MCF 10A (cell line): ENCODE data around the gene HTT. TPM values are rescaled to one million over a fixed set of nuclear protein-coding genes. Genes with fewer than 3 reads are reported as not detected.

Experiments used
- BruUV-seq: library from RNA; stranded (reverse); fragments of 400-500 nt; replicated peaks from 2 replicates; lab custom pipeline; 2021; lab: Mats Ljungman, UMichigan
- CTCF ChIA-PET: fragments of 300-600 bp; sonication (Branson Sonifier 250); formaldehyde crosslinking; extraction: SDS; loops from one replicate; lab custom pipeline; 2021; ENCODE audit warnings: antibody characterized with exemption, inconsistent platforms; lab: Yijun Ruan, JAX
- POLR2A ChIA-PET: fragments of 300-600, 350-650 bp; sonication (Branson Sonifier 250); formaldehyde crosslinking; extraction: SDS; loops from one replicate; lab custom pipeline; 2020; ENCODE audit warnings: antibody characterized with exemption, inconsistent platforms; lab: Yijun Ruan, JAX
- DNase-seq: peaks from one replicate; pipeline ENCODE4 v3.0.0-alpha.2; 2018; ENCODE audit not compliant: unreplicated experiment
- H3K27ac Mint-ChIP-seq: one replicate; pipeline ENCODE4 v1.8.0; 2022; ENCODE audit warnings: mild to moderate bottlenecking, low read depth, mixed read lengths; ENCODE audit not compliant: unreplicated experiment
- H3K27me3 Mint-ChIP-seq: one replicate; pipeline ENCODE4 v1.8.0; 2022; ENCODE audit warnings: mixed read lengths; ENCODE audit not compliant: insufficient read depth, unreplicated experiment
- H3K36me3 Mint-ChIP-seq: one replicate; pipeline ENCODE4 v1.8.0; 2022; ENCODE audit warnings: mild to moderate bottlenecking, moderate library complexity, mixed read lengths; ENCODE audit not compliant: insufficient read depth, unreplicated experiment
- H3K4me1 Mint-ChIP-seq: one replicate; pipeline ENCODE4 v1.8.0; 2022; ENCODE audit warnings: mixed read lengths; ENCODE audit not compliant: insufficient read depth, unreplicated experiment
- H3K4me3 Mint-ChIP-seq: one replicate; pipeline ENCODE4 v1.8.0; 2022; ENCODE audit warnings: mild to moderate bottlenecking, moderate library complexity, mixed read lengths; ENCODE audit not compliant: unreplicated experiment
- H3K9me3 Mint-ChIP-seq: one replicate; pipeline ENCODE4 v1.8.0; 2022; ENCODE audit warnings: mixed read lengths; ENCODE audit not compliant: unreplicated experiment
- intact Hi-C: fragments of 100-400 bp; cut with micrococcal nuclease; formaldehyde crosslinking; loops from 2 replicates; pipeline ENCODE4 v1.14.1; 2022
- total RNA-seq: library from RNA; stranded (reverse); gene quantifications from 2 replicates; pipeline ENCODE4 v1.2.3, GENCODE V29; 2022
- TF ChIP-seq, protein P1 (sequence below): fragments of 200-600 bp; IDR thresholded peaks from one replicate; pipeline ENCODE4 v1.8.0; 2022; ENCODE audit warnings: antibody characterized with exemption, mild to moderate bottlenecking; ENCODE audit not compliant: unreplicated experiment

The HTT gene
- total RNA-seq, 1 experiment from 2014 or later, result 47.4 TPM

DNA sequence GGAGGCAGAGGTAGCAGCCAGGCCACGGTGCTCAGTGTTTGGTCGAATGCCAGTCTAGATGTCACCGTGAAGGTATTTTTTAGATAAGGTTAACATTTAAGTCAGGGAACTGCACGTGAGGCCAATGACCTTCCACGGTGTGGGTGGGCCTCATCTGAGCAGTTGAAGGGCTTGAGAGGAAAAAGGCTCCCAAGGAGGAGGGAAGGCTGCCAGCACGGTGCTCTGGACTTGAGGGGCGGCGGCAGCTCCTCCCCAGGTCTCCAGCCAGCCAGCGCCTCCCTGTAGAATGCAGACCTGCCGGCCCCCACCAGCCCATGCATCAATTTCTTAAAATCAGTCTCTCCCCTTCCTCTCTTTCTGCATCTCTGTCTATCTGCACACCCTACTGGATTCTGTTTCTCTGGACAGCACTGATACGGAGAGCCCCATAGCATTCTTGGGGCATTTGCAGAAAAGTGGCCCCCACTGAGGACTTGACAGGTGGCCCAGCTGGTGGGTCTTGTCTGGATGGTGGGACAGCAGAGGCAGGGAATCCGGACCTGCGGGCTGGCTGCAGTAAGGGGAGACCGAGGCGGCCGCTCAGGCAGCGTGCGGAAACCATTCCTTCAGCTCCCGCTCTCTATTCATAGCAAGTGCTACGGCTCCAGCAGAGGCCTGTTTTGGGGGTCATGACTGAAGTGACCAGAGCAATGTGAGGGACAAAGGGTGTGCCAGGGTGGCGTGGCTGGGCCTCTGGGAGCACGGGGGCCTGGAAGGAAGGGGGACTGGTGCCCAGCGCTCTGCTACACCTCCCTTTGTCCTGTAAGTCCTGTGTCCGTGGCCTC, 210.5 kb downstream of the HTT start:
- BruUV-seq, result no TSS peak
- TF ChIP-seq, protein P1, sequence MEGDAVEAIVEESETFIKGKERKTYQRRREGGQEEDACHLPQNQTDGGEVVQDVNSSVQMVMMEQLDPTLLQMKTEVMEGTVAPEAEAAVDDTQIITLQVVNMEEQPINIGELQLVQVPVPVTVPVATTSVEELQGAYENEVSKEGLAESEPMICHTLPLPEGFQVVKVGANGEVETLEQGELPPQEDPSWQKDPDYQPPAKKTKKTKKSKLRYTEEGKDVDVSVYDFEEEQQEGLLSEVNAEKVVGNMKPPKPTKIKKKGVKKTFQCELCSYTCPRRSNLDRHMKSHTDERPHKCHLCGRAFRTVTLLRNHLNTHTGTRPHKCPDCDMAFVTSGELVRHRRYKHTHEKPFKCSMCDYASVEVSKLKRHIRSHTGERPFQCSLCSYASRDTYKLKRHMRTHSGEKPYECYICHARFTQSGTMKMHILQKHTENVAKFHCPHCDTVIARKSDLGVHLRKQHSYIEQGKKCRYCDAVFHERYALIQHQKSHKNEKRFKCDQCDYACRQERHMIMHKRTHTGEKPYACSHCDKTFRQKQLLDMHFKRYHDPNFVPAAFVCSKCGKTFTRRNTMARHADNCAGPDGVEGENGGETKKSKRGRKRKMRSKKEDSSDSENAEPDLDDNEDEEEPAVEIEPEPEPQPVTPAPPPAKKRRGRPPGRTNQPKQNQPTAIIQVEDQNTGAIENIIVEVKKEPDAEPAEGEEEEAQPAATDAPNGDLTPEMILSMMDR, result no peak
- Mint-ChIP-seq H3K4me1 (peaks cover 18% of the 10 kb centered on the region), H3K4me3 (no peak overlapping the region), H3K9me3 (no peaks in the 10 kb centered on the region), H3K27me3 (peaks cover 11% of the 10 kb centered on the region), H3K36me3 (no peaks in the 10 kb centered on the region), H3K27ac (no peak overlapping the region)
- CTCF ChIA-PET, result interaction anchor here (0.6 kb wide), 1 partner anchor 55 kb away, joined by 3 read pairs; no protein-coding TSS in a partner anchor
- intact Hi-C loops, result no loop called here
- DNase-seq, result no peak
- POLR2A ChIA-PET, result no interaction called here

DNA sequence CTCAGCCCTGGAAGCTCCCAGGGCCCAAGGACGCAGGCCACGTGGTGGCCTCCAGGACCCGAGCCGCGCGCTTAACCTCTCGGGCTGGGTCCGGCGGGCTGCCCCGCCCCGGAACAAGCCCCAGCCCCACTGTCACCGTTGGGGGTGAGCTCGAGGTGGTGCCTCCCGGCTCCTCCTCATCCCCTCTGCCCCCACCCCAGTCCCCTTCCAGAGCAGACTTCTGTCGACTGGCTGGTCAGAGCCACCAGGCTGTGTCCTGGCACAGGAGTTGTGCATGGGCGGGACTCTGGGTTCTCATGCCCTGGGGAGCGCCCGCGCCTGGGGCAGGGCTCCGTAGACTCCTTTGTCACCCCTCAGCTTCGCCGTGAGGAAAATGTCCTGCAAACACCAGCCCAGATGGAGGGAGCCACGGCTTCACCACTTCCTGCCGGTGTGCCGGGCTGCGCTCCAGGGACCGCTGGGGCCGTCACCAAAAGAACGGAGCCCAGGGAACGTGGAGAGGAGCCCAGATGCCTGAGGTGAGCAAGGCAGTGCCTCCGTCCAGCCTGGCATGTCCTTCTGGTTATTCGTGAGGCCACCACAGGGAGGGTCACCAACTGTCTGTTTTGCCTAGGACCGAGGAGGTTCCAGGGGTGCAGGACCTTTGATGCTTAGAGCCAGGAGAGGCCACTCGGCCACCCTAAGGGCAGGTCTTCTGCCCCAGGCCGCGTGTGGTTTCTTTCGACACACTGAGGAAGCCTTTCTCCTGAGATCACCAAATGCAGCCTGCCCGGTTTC, 211.3 kb downstream of the HTT start:
- H3K4me1 Mint-ChIP-seq, result peaks cover 18% of the 10 kb centered on the region
- no peaks in the 10 kb centered on the region for H3K9me3 Mint-ChIP-seq
- peak; percentile 74 for DNase-seq
- peak overlapping the region; percentile 50 for H3K4me3 Mint-ChIP-seq
- peaks cover 3% of the 10 kb centered on the region for H3K27me3 Mint-ChIP-seq
- H3K27ac Mint-ChIP-seq, result peak overlapping the region; percentile 69
- H3K36me3 Mint-ChIP-seq, result no peaks in the 10 kb centered on the region
- intact Hi-C loops, result no loop called here
- TF ChIP-seq, protein P1, result no peak
- no TSS peak for BruUV-seq
- POLR2A ChIA-PET, result interaction anchor here (1.6 kb wide), 1 partner anchor 9 kb away, joined by 4 read pairs; no protein-coding TSS in a partner anchor
- CTCF ChIA-PET, result no interaction called here

DNA sequence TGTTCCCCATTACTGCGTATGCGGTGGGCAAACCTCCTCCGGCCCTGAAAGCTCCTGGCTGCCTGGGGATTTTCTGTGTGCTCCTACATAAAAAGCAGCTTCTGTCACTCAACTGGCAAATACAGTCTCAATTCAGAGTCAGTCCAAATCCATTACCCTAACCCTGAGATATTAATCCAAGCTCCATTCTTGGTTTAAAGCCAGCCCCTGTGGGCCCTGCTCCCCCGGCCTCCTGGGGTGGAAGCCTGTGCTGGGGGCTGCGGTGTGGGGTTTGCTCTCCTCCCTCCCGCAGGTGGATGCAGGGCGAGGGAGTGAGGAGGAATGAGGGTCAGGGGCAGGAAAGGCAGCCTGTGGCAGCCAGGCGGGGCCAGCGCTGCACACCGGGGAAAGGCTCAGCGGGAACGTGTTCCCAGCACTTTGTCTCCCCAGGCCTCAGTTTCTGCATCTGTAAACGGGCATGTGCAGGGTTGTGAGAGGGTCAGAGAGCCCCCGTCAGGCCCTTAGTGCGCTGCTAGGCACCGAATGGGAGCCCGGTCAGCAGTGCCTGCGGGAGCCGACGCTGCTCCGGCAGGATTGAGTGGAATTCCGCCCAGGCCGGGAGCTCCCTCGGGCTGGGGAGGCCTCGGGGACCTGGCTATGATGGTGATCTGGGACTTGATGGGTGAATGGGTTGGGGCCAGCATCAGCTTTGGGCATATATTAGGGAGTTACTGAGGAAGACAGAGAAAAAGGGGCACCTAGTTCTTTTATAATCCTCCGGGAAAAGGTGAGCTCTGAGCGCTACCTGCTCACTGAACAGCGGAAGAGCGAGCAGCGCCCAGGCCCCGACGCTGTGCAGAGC, 212.1 kb downstream of the HTT start:
- ChIA-PET POLR2A (interaction anchor here (1.6 kb wide), 1 partner anchor 10 kb away, joined by 4 read pairs; no protein-coding TSS in a partner anchor), CTCF (no interaction called here)
- TF ChIP-seq, protein P1, result no peak
- DNase-seq, result no peak
- H3K36me3 Mint-ChIP-seq, result no peaks in the 10 kb centered on the region
- H3K27ac Mint-ChIP-seq, result peak overlapping the region; percentile 69
- H3K27me3 Mint-ChIP-seq, result no peaks in the 10 kb centered on the region
- no peaks in the 10 kb centered on the region for H3K9me3 Mint-ChIP-seq
- BruUV-seq, result no TSS peak
- H3K4me1 Mint-ChIP-seq, result peaks cover 21% of the 10 kb centered on the region
- H3K4me3 Mint-ChIP-seq, result peak overlapping the region; percentile 50
- intact Hi-C loops, result no loop called here
